Thyroid gland (tissue), 4 donors: ENCODE data around the gene ST3GAL3.

Source experiments
- CTCF ChIP-seq, 6 experiments: fragments of 200-600 bp in 3 of 6; fragments of 450-650 bp in 3 of 6; sonication (generic) in 3 of 6; IDR thresholded peaks; one replicate each; pipeline ENCODE4 v1.5.1; 2016 to 2019; ENCODE audit warnings: antibody characterized with exemption in 6 of 6, mild to moderate bottlenecking in 2 of 6, inconsistent platforms in 1 of 6, moderate library complexity in 1 of 6
- POLR2A ChIP-seq, 2 donors: fragments of 450-650 bp; IDR thresholded peaks; one replicate each; pipeline ENCODE4 v1.6.1; 2017; ENCODE audit warnings: antibody characterized with exemption in 2 of 2, mild to moderate bottlenecking in 2 of 2, moderate library complexity in 1 of 2

DNA sequence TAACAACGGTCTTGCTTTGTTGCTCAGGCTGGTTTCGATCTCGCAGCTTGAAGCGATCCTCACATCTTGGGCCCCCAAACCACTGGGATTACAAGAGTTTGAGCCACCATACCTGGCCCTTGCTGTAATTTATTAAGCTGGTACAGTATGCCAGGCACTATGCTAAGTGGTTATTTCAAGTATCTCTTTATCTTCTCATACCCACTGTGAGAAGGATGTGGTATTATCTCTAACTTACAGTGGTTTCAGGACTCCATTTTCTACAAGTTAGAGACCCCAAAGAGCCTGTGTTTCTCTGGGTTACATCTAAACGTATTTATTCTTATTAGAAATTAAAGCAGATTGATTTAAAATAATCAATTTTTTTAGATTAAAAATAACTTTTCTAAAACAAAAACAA lies 8.1 kb upstream of the ST3GAL3 start:
- TF ChIP-seq CTCF (IDR thresholded peaks at IDR 0.05) (no peak), POLR2A (IDR thresholded peaks at IDR 0.05) (no peak)
